Vagina (tissue), 2 donors: ENCODE data around the gene SAMMSON. TPM values are rescaled to one million over a fixed set of nuclear protein-coding genes. Genes with fewer than 3 reads are reported as not detected.

ENCODE experiments used
- DNase-seq, 2 donors: peaks; one replicate each; pipeline ENCODE4 v3.0.0-alpha.2; 2017; ENCODE audit errors: extremely low spot score in 2 of 2
- H3K27ac ChIP-seq: fragments of 200-600 bp; sonication (generic); one replicate; pipeline ENCODE4 v1.5.1; 2019
- H3K27me3 ChIP-seq: fragments of 200-600 bp; sonication (generic); one replicate; pipeline ENCODE4 v1.5.1; 2019
- H3K36me3 ChIP-seq, 2 donors: fragments of 200-600 bp; sonication (generic); one replicate each; pipeline ENCODE4 v1.5.1; 2017 to 2019
- H3K4me1 ChIP-seq: fragments of 200-600 bp; sonication (generic); one replicate; pipeline ENCODE4 v1.5.1; 2019
- H3K4me3 ChIP-seq, 2 donors: fragments of 200-600 bp; sonication (generic); 1 replicate in 1 of 2; 2 replicates in 1 of 2; pipeline ENCODE4 v1.5.1; 2016 to 2019
- H3K9me3 ChIP-seq: fragments of 200-600 bp; sonication (generic); one replicate; pipeline ENCODE4 v1.5.1; 2019
- POLR2A ChIP-seq, 2 donors: fragments of 450-650 bp; IDR thresholded peaks; one replicate each; pipeline ENCODE4 v1.6.1; 2017; ENCODE audit warnings: antibody characterized with exemption in 2 of 2, mild to moderate bottlenecking in 2 of 2, moderate library complexity in 2 of 2
- POLR2AphosphoS5 ChIP-seq, 2 donors: sonication (generic); formaldehyde crosslinking; IDR thresholded peaks; one replicate each; pipeline ENCODE4 v1.9.0; 2017; ENCODE audit warnings: antibody characterized with exemption in 2 of 2, mild to moderate bottlenecking in 2 of 2, low read depth in 1 of 2; ENCODE audit not compliant: insufficient read depth in 1 of 2
- intact Hi-C: fragments of 100-400 bp; cut with DNase I; formaldehyde crosslinking; loops from one replicate; pipeline ENCODE4 v1.15.1; 2023
- total RNA-seq: library from RNA; depleted of rRNA; stranded (reverse); fragments of >200 nt; gene quantifications from one replicate; pipeline ENCODE4 v1.2.3, GENCODE V29; 2016
- TF ChIP-seq, protein P1 (sequence below), 3 experiments: fragments of 450-650 bp in 2 of 3; fragments of 200-600 bp in 1 of 3; sonication (generic) in 1 of 3; IDR thresholded peaks; one replicate each; pipeline ENCODE4 v1.5.1; 2017 to 2019; ENCODE audit warnings: antibody characterized with exemption in 3 of 3, mild to moderate bottlenecking in 2 of 3, moderate library complexity in 2 of 3

SAMMSON gene
- total RNA-seq, 1 donor from 2014 or later: not detected

DNA sequence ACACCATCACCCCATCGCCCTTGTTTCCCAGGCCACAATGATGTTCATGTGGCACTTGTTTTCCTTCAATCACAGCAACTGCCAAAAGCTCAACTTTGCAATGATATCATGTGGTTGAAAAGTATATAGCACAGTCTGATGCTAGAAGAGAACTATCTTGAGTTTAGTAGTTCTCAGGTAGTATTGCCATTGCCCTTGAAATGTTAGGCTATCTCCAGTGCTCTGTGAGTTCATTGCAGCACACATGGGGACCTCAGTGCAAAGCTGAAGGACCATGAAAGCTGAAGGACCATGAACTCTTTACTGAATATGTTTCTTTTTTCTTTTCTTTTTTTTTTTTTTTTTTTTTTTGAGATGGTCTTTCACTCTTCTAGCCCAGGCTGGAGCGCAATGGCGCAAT lies 35.9 kb upstream of the SAMMSON start:
- H3K36me3 ChIP-seq: peaks cover 0 to 22% of the 10 kb centered on the region in 2 donors
- TF ChIP-seq POLR2AphosphoS5 (IDR thresholded peaks at IDR 0.05; ENCODE audit: insufficient read depth in 1 of 2, low read depth in 1 of 2) (no peak), POLR2A (IDR thresholded peaks at IDR 0.05) (no peak)
- TF ChIP-seq, protein P1, sequence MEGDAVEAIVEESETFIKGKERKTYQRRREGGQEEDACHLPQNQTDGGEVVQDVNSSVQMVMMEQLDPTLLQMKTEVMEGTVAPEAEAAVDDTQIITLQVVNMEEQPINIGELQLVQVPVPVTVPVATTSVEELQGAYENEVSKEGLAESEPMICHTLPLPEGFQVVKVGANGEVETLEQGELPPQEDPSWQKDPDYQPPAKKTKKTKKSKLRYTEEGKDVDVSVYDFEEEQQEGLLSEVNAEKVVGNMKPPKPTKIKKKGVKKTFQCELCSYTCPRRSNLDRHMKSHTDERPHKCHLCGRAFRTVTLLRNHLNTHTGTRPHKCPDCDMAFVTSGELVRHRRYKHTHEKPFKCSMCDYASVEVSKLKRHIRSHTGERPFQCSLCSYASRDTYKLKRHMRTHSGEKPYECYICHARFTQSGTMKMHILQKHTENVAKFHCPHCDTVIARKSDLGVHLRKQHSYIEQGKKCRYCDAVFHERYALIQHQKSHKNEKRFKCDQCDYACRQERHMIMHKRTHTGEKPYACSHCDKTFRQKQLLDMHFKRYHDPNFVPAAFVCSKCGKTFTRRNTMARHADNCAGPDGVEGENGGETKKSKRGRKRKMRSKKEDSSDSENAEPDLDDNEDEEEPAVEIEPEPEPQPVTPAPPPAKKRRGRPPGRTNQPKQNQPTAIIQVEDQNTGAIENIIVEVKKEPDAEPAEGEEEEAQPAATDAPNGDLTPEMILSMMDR (IDR thresholded peaks at IDR 0.05): no peak
- H3K4me3 ChIP-seq: no peak overlapping the region
- H3K27ac ChIP-seq: no peak overlapping the region
- no peaks in the 10 kb centered on the region for H3K4me1 ChIP-seq
- intact Hi-C loops: no loop called here
- no peaks in the 10 kb centered on the region for H3K9me3 ChIP-seq
- no peak for DNase-seq
- no peaks in the 10 kb centered on the region for H3K27me3 ChIP-seq

GRCh38 chr3:69967156-69967555 lies 32.4 kb upstream of the SAMMSON start:
- Histone ChIP-seq H3K4me1 (no peaks in the 10 kb centered on the region), H3K9me3 (no peaks in the 10 kb centered on the region), H3K27me3 (no peaks in the 10 kb centered on the region), H3K4me3 (no peak overlapping the region), H3K27ac (no peak overlapping the region), H3K36me3 (peaks cover 0 to 5% of the 10 kb centered on the region in 2 donors)
- intact Hi-C loops: no loop called here
- TF ChIP-seq, protein P1 (IDR thresholded peaks at IDR 0.05): no peak
- no peak for TF ChIP-seq POLR2AphosphoS5 (IDR thresholded peaks at IDR 0.05; ENCODE audit: insufficient read depth in 1 of 2, low read depth in 1 of 2)
- no peak for TF ChIP-seq POLR2A (IDR thresholded peaks at IDR 0.05)
- no peak for DNase-seq

- H3K27ac ChIP-seq: no peak overlapping the region
- H3K9me3 ChIP-seq: no peaks in the 10 kb centered on the region
- no peak for DNase-seq
- intact Hi-C loops: no loop called here
- no peak for TF ChIP-seq POLR2A (IDR thresholded peaks at IDR 0.05)
- no peak for TF ChIP-seq POLR2AphosphoS5 (IDR thresholded peaks at IDR 0.05; ENCODE audit: insufficient read depth in 1 of 2, low read depth in 1 of 2)
- TF ChIP-seq, protein P1 (IDR thresholded peaks at IDR 0.05): no peak
- H3K4me3 ChIP-seq: no peak overlapping the region
- no peaks in the 10 kb centered on the region for H3K4me1 ChIP-seq
- peaks cover 0 to 5% of the 10 kb centered on the region in 2 donors for H3K36me3 ChIP-seq
- no peaks in the 10 kb centered on the region for H3K27me3 ChIP-seq
Measured at GRCh38 chr3:69970827-69971226, 28.7 kb upstream of the SAMMSON start.

- no peak overlapping the region for H3K27ac ChIP-seq
- H3K36me3 ChIP-seq: no peaks in the 10 kb centered on the region
- no peak overlapping the region for H3K4me3 ChIP-seq
- TF ChIP-seq, protein P1 (IDR thresholded peaks at IDR 0.05): no peak
- TF ChIP-seq POLR2A (IDR thresholded peaks at IDR 0.05) (no peak), POLR2AphosphoS5 (IDR thresholded peaks at IDR 0.05; ENCODE audit: insufficient read depth in 1 of 2, low read depth in 1 of 2) (no peak)
- H3K9me3 ChIP-seq: no peaks in the 10 kb centered on the region
- no peaks in the 10 kb centered on the region for H3K4me1 ChIP-seq
- intact Hi-C loops: no loop called here
- no peak for DNase-seq
- H3K27me3 ChIP-seq: no peaks in the 10 kb centered on the region
Measured at GRCh38 chr3:69972672-69973071, 26.9 kb upstream of the SAMMSON start.

DNA sequence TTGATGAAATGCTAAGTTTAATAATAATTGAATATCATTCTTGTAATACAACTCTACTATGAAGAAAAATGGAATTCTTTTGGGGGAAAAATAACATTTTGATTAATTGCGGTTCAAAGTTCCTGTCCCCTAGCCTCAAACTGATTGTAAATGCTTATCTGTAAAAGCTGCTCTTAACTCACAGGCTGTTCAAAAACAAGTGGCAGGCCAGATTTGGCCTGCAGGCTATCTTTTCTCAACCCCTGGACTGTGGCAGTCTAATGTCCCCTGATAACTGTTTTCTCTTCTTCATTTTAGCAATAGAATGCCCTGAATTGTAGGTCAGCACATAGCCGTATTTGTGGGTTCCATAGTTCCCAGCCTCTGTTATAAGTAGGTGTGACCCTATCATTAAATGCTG lies 23.5 kb upstream of the SAMMSON start:
- H3K4me1 ChIP-seq: no peaks in the 10 kb centered on the region
- H3K27ac ChIP-seq: no peak overlapping the region
- no peak overlapping the region for H3K4me3 ChIP-seq
- H3K27me3 ChIP-seq: no peaks in the 10 kb centered on the region
- H3K36me3 ChIP-seq: no peaks in the 10 kb centered on the region
- H3K9me3 ChIP-seq: peaks cover 4% of the 10 kb centered on the region
- TF ChIP-seq POLR2AphosphoS5 (IDR thresholded peaks at IDR 0.05; ENCODE audit: insufficient read depth in 1 of 2, low read depth in 1 of 2): no peak
- TF ChIP-seq POLR2A (IDR thresholded peaks at IDR 0.05): no peak
- TF ChIP-seq, protein P1 (IDR thresholded peaks at IDR 0.05): no peak
- DNase-seq: no peak
- intact Hi-C loops: no loop called here
